OCI-LY1 (cell line): ENCODE data around the gene NSD2.
"Not testable (repeated sequence)": the region's sequence is repeated elsewhere in the genome, so short reads cannot be mapped to it uniquely, and the experiment has no call there.

ENCODE experiments used
- H2AFZ ChIP-seq: fragments of 200-600 bp; sonication (generic), shearing (Covaris generic); 2 replicates; pipeline ENCODE4 v1.6.0; 2014; ENCODE audit warnings: antibody characterized with exemption, mild to moderate bottlenecking, low read length
- H3F3A ChIP-seq: fragments of 200-600 bp; sonication (generic), shearing (Covaris generic); 2 replicates; pipeline ENCODE4 v1.6.0; 2014; ENCODE audit warnings: mild to moderate bottlenecking, antibody characterized with exemption, low read length, moderate library complexity; ENCODE audit not compliant: insufficient read depth
- H3K27ac ChIP-seq: fragments of 200-600 bp; sonication (generic); 2 replicates; pipeline ENCODE4 v1.5.1; 2014; ENCODE audit warnings: low read length, mixed run types, mild to moderate bottlenecking, low read depth; ENCODE audit not compliant: poor library complexity, severe bottlenecking
- H3K27me3 ChIP-seq: fragments of 200-600 bp; sonication (generic); 2 replicates; pipeline ENCODE4 v1.6.0; 2014; ENCODE audit warnings: antibody characterized with exemption, mild to moderate bottlenecking, low read length, moderate library complexity; ENCODE audit not compliant: insufficient read depth
- H3K36me3 ChIP-seq: fragments of 200-600 bp; sonication (generic); 2 replicates; pipeline ENCODE4 v1.6.1; 2014; ENCODE audit warnings: mild to moderate bottlenecking, antibody characterized with exemption, low read length, moderate library complexity, mixed read lengths; ENCODE audit not compliant: insufficient read depth
- H3K4me1 ChIP-seq: fragments of 200-600 bp; sonication (generic); 2 replicates; pipeline ENCODE4 v1.5.1; 2014; ENCODE audit warnings: mild to moderate bottlenecking, low read length, moderate library complexity; ENCODE audit not compliant: insufficient read depth, severe bottlenecking
- H3K4me2 ChIP-seq: fragments of 200-600 bp; sonication (generic), shearing (Covaris generic); 2 replicates; pipeline ENCODE4 v1.6.1; 2014; ENCODE audit warnings: low read length
- H3K4me3 ChIP-seq: fragments of 200-600 bp; sonication (generic); 2 replicates; pipeline ENCODE4 v1.5.1; 2014; ENCODE audit warnings: low read length, low read depth, mild to moderate bottlenecking, mixed read lengths; ENCODE audit not compliant: poor library complexity, severe bottlenecking
- H3K79me2 ChIP-seq: fragments of 200-600 bp; shearing (Covaris generic); 2 replicates; pipeline ENCODE4 v1.6.1; 2016; ENCODE audit warnings: mixed run types, low read length, mixed read lengths; ENCODE audit not compliant: insufficient read depth
- H3K9ac ChIP-seq: fragments of 200-600 bp; sonication (generic), shearing (Covaris generic); 2 replicates; pipeline ENCODE4 v1.6.1; 2014; ENCODE audit warnings: mild to moderate bottlenecking, low read length, mixed read lengths
- H3K9me2 ChIP-seq: fragments of 200-600 bp; sonication (generic), shearing (Covaris generic); 2 replicates; pipeline ENCODE4 v1.6.1; 2014; ENCODE audit warnings: low read depth, mild to moderate bottlenecking, low read length, mixed read lengths
- H3K9me3 ChIP-seq: fragments of 200-600 bp; shearing (Covaris generic); 2 replicates; pipeline ENCODE4 v1.6.1; 2014; ENCODE audit warnings: low read length, mixed read lengths
- H4K20me1 ChIP-seq: fragments of 200-600 bp; sonication (generic), shearing (Covaris generic); 2 replicates; pipeline ENCODE4 v1.6.0; 2016; ENCODE audit warnings: mild to moderate bottlenecking, low read length; ENCODE audit not compliant: insufficient read depth
- EZH2 ChIP-seq: fragments of 200-600 bp; sonication (generic), shearing (Covaris generic); IDR thresholded peaks from 2 replicates; pipeline ENCODE4 v1.8.0; 2017; ENCODE audit warnings: borderline replicate concordance, mixed run types, mild to moderate bottlenecking, antibody characterized with exemption, low read length, moderate library complexity, mixed read lengths
- TF ChIP-seq, protein P1 (sequence below): fragments of 200-600 bp; sonication (generic), shearing (Covaris generic); IDR thresholded peaks from 2 replicates; pipeline ENCODE4 v1.5.1; 2017; ENCODE audit warnings: mild to moderate bottlenecking, antibody characterized with exemption, low read length, moderate library complexity, mixed read lengths

NSD2 gene

DNA sequence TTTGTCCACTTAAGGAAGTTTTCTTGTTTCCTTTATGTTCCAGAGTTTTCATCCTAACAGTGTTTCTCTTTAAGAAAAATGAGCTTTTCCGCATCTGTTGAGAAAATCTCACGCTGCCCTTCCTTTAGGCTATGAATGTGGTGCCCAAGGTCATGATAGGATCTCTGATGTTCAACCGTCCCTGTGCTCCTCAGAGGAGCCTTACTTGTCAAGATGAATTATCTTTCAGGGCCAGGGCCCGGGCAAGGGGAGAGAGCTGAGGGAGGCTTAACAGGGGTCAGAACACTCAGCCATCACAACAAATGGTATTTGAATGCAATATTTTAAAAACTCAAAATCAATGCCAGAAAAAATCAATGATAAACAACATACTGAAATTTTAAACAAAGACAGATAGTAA, 143.8 kb downstream of the NSD2 start:
- no peaks in the 10 kb centered on the region for H3K27me3 ChIP-seq
- no peak overlapping the region for H3K4me3 ChIP-seq
- no peak overlapping the region for H3K4me2 ChIP-seq
- no peaks in the 10 kb centered on the region for H3K9me2 ChIP-seq
- TF ChIP-seq EZH2: no peak
- TF ChIP-seq, protein P1, sequence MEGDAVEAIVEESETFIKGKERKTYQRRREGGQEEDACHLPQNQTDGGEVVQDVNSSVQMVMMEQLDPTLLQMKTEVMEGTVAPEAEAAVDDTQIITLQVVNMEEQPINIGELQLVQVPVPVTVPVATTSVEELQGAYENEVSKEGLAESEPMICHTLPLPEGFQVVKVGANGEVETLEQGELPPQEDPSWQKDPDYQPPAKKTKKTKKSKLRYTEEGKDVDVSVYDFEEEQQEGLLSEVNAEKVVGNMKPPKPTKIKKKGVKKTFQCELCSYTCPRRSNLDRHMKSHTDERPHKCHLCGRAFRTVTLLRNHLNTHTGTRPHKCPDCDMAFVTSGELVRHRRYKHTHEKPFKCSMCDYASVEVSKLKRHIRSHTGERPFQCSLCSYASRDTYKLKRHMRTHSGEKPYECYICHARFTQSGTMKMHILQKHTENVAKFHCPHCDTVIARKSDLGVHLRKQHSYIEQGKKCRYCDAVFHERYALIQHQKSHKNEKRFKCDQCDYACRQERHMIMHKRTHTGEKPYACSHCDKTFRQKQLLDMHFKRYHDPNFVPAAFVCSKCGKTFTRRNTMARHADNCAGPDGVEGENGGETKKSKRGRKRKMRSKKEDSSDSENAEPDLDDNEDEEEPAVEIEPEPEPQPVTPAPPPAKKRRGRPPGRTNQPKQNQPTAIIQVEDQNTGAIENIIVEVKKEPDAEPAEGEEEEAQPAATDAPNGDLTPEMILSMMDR: no peak
- no peaks in the 10 kb centered on the region for H3K9me3 ChIP-seq
- no peaks in the 10 kb centered on the region for H4K20me1 ChIP-seq
- no peaks in the 10 kb centered on the region for H3K79me2 ChIP-seq
- no peak overlapping the region for H3K9ac ChIP-seq
- H3K36me3 ChIP-seq: no peaks in the 10 kb centered on the region
- H3K27ac ChIP-seq: no peak overlapping the region
- H3F3A ChIP-seq: no peaks in the 10 kb centered on the region
- no peak overlapping the region for H2AFZ ChIP-seq
- peaks cover 1% of the 10 kb centered on the region for H3K4me1 ChIP-seq

DNA sequence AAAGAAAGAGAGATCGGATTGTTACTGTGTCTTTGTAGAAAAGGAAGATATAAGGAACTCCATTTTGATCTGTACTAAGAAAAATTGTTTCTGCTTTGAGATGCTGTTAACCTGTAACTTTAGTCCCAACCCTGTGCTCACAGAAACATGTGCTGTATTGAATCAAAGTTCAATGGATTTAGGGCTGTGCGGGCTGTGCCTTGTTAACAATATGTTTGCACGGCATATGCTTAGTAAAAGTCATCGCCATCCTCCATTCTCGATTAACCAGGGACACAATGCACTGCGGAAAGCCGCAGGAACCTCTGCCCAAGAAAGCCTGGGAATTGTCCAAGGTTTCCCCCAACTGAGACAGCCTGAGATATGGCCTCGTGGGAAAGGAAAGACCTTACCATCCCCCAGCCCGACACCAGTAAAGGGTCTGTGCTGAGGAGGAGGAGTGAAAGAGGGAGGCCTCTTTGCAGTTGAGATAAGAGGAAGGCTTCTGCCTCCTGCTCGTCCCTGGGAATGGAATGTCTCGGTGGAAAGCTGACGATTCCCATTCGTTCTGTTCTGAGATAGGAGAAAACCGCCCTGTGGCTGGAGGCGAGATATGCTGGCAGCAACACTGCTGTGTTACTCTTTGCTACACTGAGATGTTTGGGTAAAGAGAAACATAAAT, 150.3 kb downstream of the NSD2 start:
- not testable (repeated sequence) for H3K9ac ChIP-seq, H3K27ac ChIP-seq, H3K4me3 ChIP-seq, H3K9me2 ChIP-seq, H3K27me3 ChIP-seq, H3K4me1 ChIP-seq, H3K79me2 ChIP-seq, H3F3A ChIP-seq, H3K9me3 ChIP-seq, H4K20me1 ChIP-seq, H3K36me3 ChIP-seq, H3K4me2 ChIP-seq, H2AFZ ChIP-seq

DNA sequence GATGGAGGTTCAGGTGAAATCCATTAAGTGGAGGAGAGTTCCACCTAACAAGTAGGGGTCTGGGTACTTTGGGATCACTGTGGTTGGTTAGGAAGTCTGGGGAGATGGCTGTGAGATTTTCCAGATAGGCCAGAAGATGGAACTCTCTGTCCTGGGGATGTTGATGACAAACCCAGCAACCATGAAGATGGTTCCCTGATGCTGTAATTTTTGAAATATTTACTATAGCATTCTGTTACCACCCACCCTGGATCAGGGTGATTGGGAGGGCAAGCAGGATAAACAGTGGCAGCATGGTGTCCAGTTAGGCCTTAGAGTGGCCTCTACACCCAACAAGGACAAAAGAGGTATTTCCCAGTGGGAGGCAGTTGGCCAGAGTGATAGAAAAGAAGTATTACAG, 153.5 kb downstream of the NSD2 start:
- no peaks in the 10 kb centered on the region for H4K20me1 ChIP-seq
- H3K36me3 ChIP-seq: no peaks in the 10 kb centered on the region
- H3K4me2 ChIP-seq: no peak overlapping the region
- H3K79me2 ChIP-seq: no peaks in the 10 kb centered on the region
- no peaks in the 10 kb centered on the region for H3K9me3 ChIP-seq
- H2AFZ ChIP-seq: no peak overlapping the region
- no peak overlapping the region for H3K27ac ChIP-seq
- no peak overlapping the region for H3K9ac ChIP-seq
- no peaks in the 10 kb centered on the region for H3K9me2 ChIP-seq
- no peaks in the 10 kb centered on the region for H3K27me3 ChIP-seq
- H3K4me3 ChIP-seq: no peak overlapping the region
- TF ChIP-seq, protein P1: no peak
- no peak for TF ChIP-seq EZH2
- H3K4me1 ChIP-seq: no peaks in the 10 kb centered on the region
- H3F3A ChIP-seq: no peaks in the 10 kb centered on the region

DNA sequence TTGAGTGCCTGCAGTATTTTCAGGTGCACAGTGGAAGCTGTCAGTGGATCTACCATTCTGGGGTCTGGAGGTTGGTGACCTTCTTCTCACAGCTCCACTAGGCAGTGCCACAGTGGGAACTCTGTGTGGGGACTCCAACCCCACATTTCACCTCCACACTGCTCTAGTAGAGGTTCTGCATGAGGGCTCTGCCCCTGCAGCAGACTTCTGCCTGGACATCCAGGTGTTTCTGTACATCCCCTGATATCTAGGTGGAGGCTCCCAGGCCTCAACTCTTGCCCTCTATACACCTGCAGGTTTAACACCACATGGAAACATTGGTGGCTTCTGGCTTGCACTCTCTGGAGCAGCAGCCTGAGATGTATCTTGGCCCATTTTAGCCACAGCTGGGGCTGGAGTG, 154.6 kb downstream of the NSD2 start:
- no peak overlapping the region for H3K4me3 ChIP-seq
- H3K79me2 ChIP-seq: no peaks in the 10 kb centered on the region
- H3K27ac ChIP-seq: no peak overlapping the region
- H4K20me1 ChIP-seq: no peaks in the 10 kb centered on the region
- H3K9me2 ChIP-seq: no peaks in the 10 kb centered on the region
- H3K9ac ChIP-seq: no peak overlapping the region
- no peak overlapping the region for H2AFZ ChIP-seq
- H3K36me3 ChIP-seq: no peaks in the 10 kb centered on the region
- H3K9me3 ChIP-seq: no peaks in the 10 kb centered on the region
- no peak for TF ChIP-seq EZH2
- TF ChIP-seq, protein P1: no peak
- no peaks in the 10 kb centered on the region for H3K4me1 ChIP-seq
- H3K27me3 ChIP-seq: no peaks in the 10 kb centered on the region
- no peak overlapping the region for H3K4me2 ChIP-seq
- no peaks in the 10 kb centered on the region for H3F3A ChIP-seq

DNA sequence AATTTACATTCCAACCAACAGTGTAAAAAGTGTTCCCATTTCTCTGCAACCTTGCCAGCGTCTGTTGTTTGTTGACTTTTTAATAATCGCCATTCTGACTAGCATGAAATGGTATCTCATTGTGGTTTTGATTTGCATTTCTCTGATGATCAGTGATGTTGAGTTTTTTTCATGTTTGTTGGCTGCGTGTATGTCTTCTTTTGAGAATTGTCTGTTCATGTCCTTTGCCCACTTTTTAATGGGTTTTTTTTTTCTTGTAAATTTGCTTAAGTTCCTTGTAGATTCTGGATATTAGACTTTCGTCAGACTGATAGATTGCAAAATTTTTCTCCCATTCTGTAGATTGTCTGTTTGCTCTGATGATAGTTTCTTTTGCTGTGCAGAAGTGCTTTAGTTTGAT, 155.9 kb downstream of the NSD2 start:
- not testable (repeated sequence) for H3K4me3 ChIP-seq, H3K4me2 ChIP-seq, H3K9ac ChIP-seq, H3K9me2 ChIP-seq, H2AFZ ChIP-seq, H3F3A ChIP-seq, H3K36me3 ChIP-seq, H3K4me1 ChIP-seq, H3K27me3 ChIP-seq, H3K9me3 ChIP-seq, H4K20me1 ChIP-seq, H3K79me2 ChIP-seq, H3K27ac ChIP-seq
